HepG2 (cell line): ENCODE data around the gene FAM120B. TPM values are rescaled to one million over a fixed set of nuclear protein-coding genes. Genes with fewer than 3 reads are reported as not detected.

Experiments used
- ATAC-seq: fragments of 200-7000 bp; cut with Tn5 transposase; 3 replicates; pipeline ENCODE4 v1.9.1; 2020; ENCODE audit warnings: mild to moderate bottlenecking, moderate library complexity
- BruUV-seq: library from RNA; stranded (reverse); fragments of 400-500 nt; replicated peaks from 2 replicates; lab custom pipeline; 2021; lab: Mats Ljungman, UMichigan
- CTCF ChIA-PET: fragments of 300-600 bp; formaldehyde crosslinking; extraction: SDS; loops from one replicate; lab custom pipeline; 2021; ENCODE audit warnings: low total read pairs, inconsistent platforms, low intra/inter-chr PET ratio; lab: Yijun Ruan, JAX
- POLR2A ChIA-PET: fragments of 350-600 bp; sonication (Branson Sonifier 250); formaldehyde crosslinking; loops from one replicate; lab custom pipeline; 2020; ENCODE audit warnings: antibody characterized with exemption, inconsistent platforms; lab: Yijun Ruan, JAX
- DNase-seq: peaks from one replicate; pipeline ENCODE4 v3.0.0-alpha.2; 2015; ENCODE audit warnings: low spot score
- FAIRE-seq: peaks from 3 replicates; lab custom pipeline; 2011; peaks lifted over from hg19 to GRCh38; lab: Jason Lieb, UNC
- H2AFZ ChIP-seq: one replicate; pipeline ENCODE4 v1.6.1; 2011; ENCODE audit warnings: low read length, inconsistent platforms
- H3K27ac ChIP-seq: fragments of 300-600 bp; 3 replicates; pipeline ENCODE4 v1.8.0; 2011; ENCODE audit warnings: mixed run types, mild to moderate bottlenecking, mixed read lengths, low read length, inconsistent platforms; ENCODE audit not compliant: insufficient read depth; ENCODE audit errors: extremely low read length
- H3K27me3 ChIP-seq, 2 experiments: fragments of 200-600 bp in 1 of 2; 2 replicates in 1 of 2; 3 replicates in 1 of 2; pipeline versions ENCODE4 v1.6.0 to v1.8.0; 2011; ENCODE audit warnings: low read length in 2 of 2, mild to moderate bottlenecking in 2 of 2, moderate library complexity in 2 of 2, inconsistent platforms in 1 of 2; ENCODE audit not compliant: insufficient read depth in 2 of 2, control insufficient read depth in 1 of 2
- H3K36me3 ChIP-seq, 2 experiments: fragments of 200-600 bp in 1 of 2; replicated peaks in 1 of 2; 2 replicates in 1 of 2; 3 replicates in 1 of 2; pipeline versions ENCODE4 v1.5.1 to v1.8.0; 2011; ENCODE audit warnings: low read length in 2 of 2, inconsistent platforms in 1 of 2; ENCODE audit not compliant: insufficient read depth in 2 of 2, control insufficient read depth in 1 of 2
- H3K4me1 ChIP-seq: 2 replicates; pipeline ENCODE4 v1.5.1; 2012; ENCODE audit warnings: low read length, inconsistent platforms; ENCODE audit not compliant: insufficient read depth
- H3K4me2 ChIP-seq: 2 replicates; pipeline ENCODE4 v1.6.0; 2011; ENCODE audit warnings: low read depth, low read length, inconsistent platforms
- H3K4me3 ChIP-seq, 3 experiments: fragments of 200-600 bp in 1 of 3; sonication (generic), shearing (Covaris generic) in 1 of 3; replicated peaks in 1 of 3; 2 replicates each; pipeline ENCODE4 v1.5.1; 2011 to 2016; ENCODE audit warnings: low read length in 3 of 3, inconsistent platforms in 2 of 3, low read depth in 2 of 3, mild to moderate bottlenecking in 2 of 3, control low read depth in 1 of 3, mixed read lengths in 1 of 3; ENCODE audit not compliant: insufficient read depth in 1 of 3
- H3K79me2 ChIP-seq: one replicate; pipeline ENCODE4 v1.6.1; 2011; ENCODE audit warnings: low read length, inconsistent platforms; ENCODE audit not compliant: insufficient read depth
- H3K9ac ChIP-seq: 2 replicates; pipeline ENCODE4 v1.6.0; 2011; ENCODE audit warnings: mild to moderate bottlenecking, low read depth, low read length, inconsistent platforms; ENCODE audit not compliant: insufficient read depth
- H3K9me3 ChIP-seq: 2 replicates; pipeline ENCODE4 v1.5.1; 2012; ENCODE audit warnings: mild to moderate bottlenecking, low read length
- H4K20me1 ChIP-seq: 2 replicates; pipeline ENCODE4 v1.6.0; 2011; ENCODE audit warnings: inconsistent platforms, mild to moderate bottlenecking, low read length, moderate library complexity; ENCODE audit not compliant: insufficient read depth
- ATM ChIP-seq: fragments of 450-650 bp; IDR thresholded peaks from 2 replicates; pipeline ENCODE4 v1.7.1; 2017; ENCODE audit warnings: mild to moderate bottlenecking, borderline replicate concordance
- ELF3 ChIP-seq: IDR thresholded peaks from 2 replicates; pipeline ENCODE4 v1.6.1; 2016; ENCODE audit warnings: missing genetic modification reagents, missing compliant biosample characterization
- FOXO1 ChIP-seq: sonication (generic); formaldehyde crosslinking; IDR thresholded peaks from 2 replicates; pipeline ENCODE4 v1.4.0; 2020; ENCODE audit warnings: missing genetic modification reagents
- HNF4A ChIP-seq: sonication (generic); formaldehyde crosslinking; IDR thresholded peaks from 2 replicates; pipeline ENCODE4 v1.4.0; 2020; ENCODE audit warnings: missing genetic modification reagents
- KLF13 ChIP-seq: sonication (generic); formaldehyde crosslinking; IDR thresholded peaks from 2 replicates; pipeline ENCODE4 v1.4.0; 2020; ENCODE audit warnings: mild to moderate bottlenecking, missing genetic modification reagents
- NFYC ChIP-seq: IDR thresholded peaks from 2 replicates; pipeline ENCODE4 v1.6.1; 2016; ENCODE audit warnings: missing genetic modification reagents, missing compliant biosample characterization
- PHF8 ChIP-seq: sonication (generic); formaldehyde crosslinking; IDR thresholded peaks from 2 replicates; pipeline ENCODE4 v1.5.0; 2020; ENCODE audit warnings: missing genetic modification reagents
- SPEN ChIP-seq: sonication (generic); formaldehyde crosslinking; IDR thresholded peaks from 2 replicates; pipeline ENCODE4 v1.5.1; 2020; ENCODE audit warnings: low read depth, mild to moderate bottlenecking, missing genetic modification reagents
- SRSF4 ChIP-seq: fragments of 200-400 bp; formaldehyde crosslinking; IDR thresholded peaks from one replicate; pipeline ENCODE4 v1.6.1; 2018; ENCODE audit warnings: mild to moderate bottlenecking, low read depth, low read length, moderate library complexity; ENCODE audit not compliant: poor library complexity, severe bottlenecking
- TAF1 ChIP-seq: sonication (generic); formaldehyde crosslinking; IDR thresholded peaks from 2 replicates; pipeline ENCODE4 v1.4.0; 2020; ENCODE audit warnings: missing genetic modification reagents
- ZBTB1 ChIP-seq: sonication (generic); formaldehyde crosslinking; IDR thresholded peaks from 2 replicates; pipeline ENCODE4 v1.4.0; 2020; ENCODE audit warnings: missing genetic modification reagents, borderline replicate concordance
- ZBTB7A ChIP-seq: sonication (generic); formaldehyde crosslinking; IDR thresholded peaks from 2 replicates; pipeline ENCODE4 v1.8.0; 2022; ENCODE audit warnings: mild to moderate bottlenecking, missing genetic modification reagents
- ZC3H13 ChIP-seq: sonication (generic); formaldehyde crosslinking; IDR thresholded peaks from 2 replicates; pipeline ENCODE4 v1.8.1; 2023; ENCODE audit warnings: mild to moderate bottlenecking, missing genetic modification reagents, moderate library complexity
- ZFP41 ChIP-seq: sonication (generic); formaldehyde crosslinking; IDR thresholded peaks from 2 replicates; pipeline ENCODE4 v1.4.0; 2020; ENCODE audit warnings: mild to moderate bottlenecking, missing genetic modification reagents, borderline replicate concordance
- WGBS: methylation state at CpG from one replicate; pipeline ENCODE4 v1.1.6; 2017; ENCODE audit warnings: low lambda C conversion rate; 5-methylcytosine and 5-hydroxymethylcytosine counted together
- in situ Hi-C: cut with HindIII; loops from 2 replicates; pipeline ENCODE4 v1.10.0; 2017; ENCODE audit warnings: low pct_unique_long_range_greater_than_20kb; ENCODE audit not compliant: extremely low pct_ligation_motif_present
- intact Hi-C: fragments of 100-400 bp; cut with micrococcal nuclease; formaldehyde crosslinking; loops from one replicate; pipeline ENCODE4 v1.10.0; 2022; ENCODE audit not compliant: unreplicated experiment
- polyA plus RNA-seq, 8 experiments: library from polyadenylated mRNA; depleted of rRNA in 3 of 8; stranded (reverse) in 7 of 8; unstranded in 1 of 8; fragments of >200 nt; fragmentation: Illumina TruSeq in 4 of 8; extraction: Trizol in 4 of 8; gene quantifications; 2 replicates each; pipeline versions ENCODE4 v1.2.1 to v1.2.3, GENCODE V29; 2011 to 2016; ENCODE audit warnings: low read depth in 4 of 8, missing spikeins in 1 of 8, mixed read lengths in 1 of 8; ENCODE audit not compliant: insufficient read depth in 1 of 8
- total RNA-seq, 5 experiments: library from RNA; depleted of rRNA; stranded (reverse); fragments of >200 nt; fragmentation: Illumina TruSeq; extraction: Trizol; gene quantifications; 2 replicates each; pipeline ENCODE4 v1.2.3, GENCODE V29; 2016; ENCODE audit warnings: low read depth in 1 of 5
- TF ChIP-seq, protein P1 (sequence below): sonication (generic); IDR thresholded peaks from 2 replicates; pipeline ENCODE4 v1.6.1; 2016; ENCODE audit warnings: low read depth, borderline replicate concordance
- TF ChIP-seq, protein P2 (sequence below), 2 experiments: sonication (generic) in 1 of 2; formaldehyde crosslinking in 1 of 2; IDR thresholded peaks; 2 replicates each; pipeline versions ENCODE4 v1.4.0 to v1.6.1; 2016 to 2020; ENCODE audit warnings: borderline replicate concordance in 1 of 2, low read depth in 1 of 2, mild to moderate bottlenecking in 1 of 2, missing genetic modification reagents in 1 of 2

Gene FAM120B
- total and polyA plus RNA-seq, 2 of the 13 experiments (the other 11 are each of a cell fraction or from before 2014, with no cell fraction given), result 9.2 to 10.7 TPM

DNA sequence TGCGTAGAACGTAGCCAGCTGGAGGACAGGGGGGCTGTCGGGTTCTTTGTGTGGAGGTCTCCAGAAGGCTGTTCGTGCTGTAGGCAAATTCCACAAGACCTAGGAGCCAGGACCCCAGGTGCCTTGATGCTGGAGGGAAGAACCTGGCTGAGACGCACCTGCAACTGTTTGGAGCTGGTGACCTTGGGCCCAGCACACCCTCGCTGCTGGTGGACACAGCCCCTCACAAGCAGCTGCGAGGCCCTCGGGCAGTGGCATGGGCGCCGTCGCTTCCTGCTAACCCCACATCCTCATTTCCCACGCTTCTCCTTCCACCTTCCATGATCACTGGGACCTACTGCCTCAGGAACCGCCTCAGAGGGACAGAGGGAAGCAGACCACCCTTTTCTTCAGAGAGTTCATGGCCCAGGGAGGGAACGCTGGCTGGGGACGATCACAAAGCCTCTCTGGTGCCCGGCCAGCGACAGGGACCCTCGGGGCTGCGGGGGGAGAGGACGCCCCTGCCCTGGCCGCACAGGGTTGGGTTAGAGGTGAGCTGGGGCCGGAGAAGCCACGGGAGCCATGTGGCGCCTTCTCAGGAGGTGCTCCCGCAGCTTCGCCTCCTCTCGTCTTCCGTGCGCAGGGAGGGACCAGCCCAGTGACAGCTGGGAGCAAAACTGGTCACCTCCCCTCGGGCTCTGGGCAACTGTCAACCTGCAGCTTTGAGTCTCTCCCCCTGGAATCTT is 34.1 kb upstream of the FAM120B start:
- intact Hi-C loops, result no loop called here
- no peak overlapping the region for H2AFZ ChIP-seq
- ChIA-PET POLR2A (no interaction called here), CTCF (no interaction called here)
- no peak for DNase-seq
- no peak for FAIRE-seq
- no peaks in the 10 kb centered on the region for H3K9me3 ChIP-seq
- H3K27ac ChIP-seq, result no peak overlapping the region
- no peak overlapping the region for H3K4me2 ChIP-seq
- BruUV-seq, result no TSS peak
- no peaks in the 10 kb centered on the region for H3K36me3 ChIP-seq
- no peak for ATAC-seq
- no peak overlapping the region for H3K4me3 ChIP-seq
- H4K20me1 ChIP-seq, result no peaks in the 10 kb centered on the region
- H3K27me3 ChIP-seq, result peaks cover 41 to 92% of the 10 kb centered on the region in 2 experiments
- no peaks in the 10 kb centered on the region for H3K4me1 ChIP-seq
- TF ChIP-seq TAF1 (CRISPR knock-in tag) (no peak), PHF8 (CRISPR knock-in tag) (no peak), ATM (no peak), ZFP41 (CRISPR knock-in tag) (no peak), SRSF4 (no peak), FOXO1 (CRISPR knock-in tag) (no peak), NFYC (no peak), ZBTB7A (CRISPR knock-in tag) (no peak), ZBTB1 (no peak), HNF4A (CRISPR knock-in tag) (no peak), ELF3 (no peak), SPEN (no peak), ZC3H13 (CRISPR knock-in tag) (no peak), KLF13 (no peak)
- TF ChIP-seq, protein P1, sequence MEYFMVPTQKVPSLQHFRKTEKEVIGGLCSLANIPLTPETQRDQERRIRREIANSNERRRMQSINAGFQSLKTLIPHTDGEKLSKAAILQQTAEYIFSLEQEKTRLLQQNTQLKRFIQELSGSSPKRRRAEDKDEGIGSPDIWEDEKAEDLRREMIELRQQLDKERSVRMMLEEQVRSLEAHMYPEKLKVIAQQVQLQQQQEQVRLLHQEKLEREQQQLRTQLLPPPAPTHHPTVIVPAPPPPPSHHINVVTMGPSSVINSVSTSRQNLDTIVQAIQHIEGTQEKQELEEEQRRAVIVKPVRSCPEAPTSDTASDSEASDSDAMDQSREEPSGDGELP, result no peak
- TF ChIP-seq, protein P2, sequence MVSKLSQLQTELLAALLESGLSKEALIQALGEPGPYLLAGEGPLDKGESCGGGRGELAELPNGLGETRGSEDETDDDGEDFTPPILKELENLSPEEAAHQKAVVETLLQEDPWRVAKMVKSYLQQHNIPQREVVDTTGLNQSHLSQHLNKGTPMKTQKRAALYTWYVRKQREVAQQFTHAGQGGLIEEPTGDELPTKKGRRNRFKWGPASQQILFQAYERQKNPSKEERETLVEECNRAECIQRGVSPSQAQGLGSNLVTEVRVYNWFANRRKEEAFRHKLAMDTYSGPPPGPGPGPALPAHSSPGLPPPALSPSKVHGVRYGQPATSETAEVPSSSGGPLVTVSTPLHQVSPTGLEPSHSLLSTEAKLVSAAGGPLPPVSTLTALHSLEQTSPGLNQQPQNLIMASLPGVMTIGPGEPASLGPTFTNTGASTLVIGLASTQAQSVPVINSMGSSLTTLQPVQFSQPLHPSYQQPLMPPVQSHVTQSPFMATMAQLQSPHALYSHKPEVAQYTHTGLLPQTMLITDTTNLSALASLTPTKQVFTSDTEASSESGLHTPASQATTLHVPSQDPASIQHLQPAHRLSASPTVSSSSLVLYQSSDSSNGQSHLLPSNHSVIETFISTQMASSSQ (IDR thresholded peaks at IDR 0.05; ENCODE audit: low read depth), result no peak
- TF ChIP-seq, protein P2 (CRISPR knock-in tag; IDR thresholded peaks at IDR 0.05; ENCODE audit: borderline replicate concordance), result no peak
- H3K79me2 ChIP-seq, result no peaks in the 10 kb centered on the region
- 13% methylated on average over 25 of the region's 30 CpGs for WGBS
- in situ Hi-C loops, result no loop called here
- H3K9ac ChIP-seq, result no peak overlapping the region
